HCT116 (cell line): ENCODE results near the gene SUGCT. TPM values are rescaled to one million over a fixed set of nuclear protein-coding genes. Genes with fewer than 3 reads are reported as not detected.

Source experiments
- ATAC-seq: fragments of 200-7000 bp; cut with Tn5 transposase; 2 replicates; pipeline ENCODE4 v1.9.1; 2020; ENCODE audit warnings: mild to moderate bottlenecking, moderate library complexity
- BruUV-seq: library from RNA; stranded (reverse); fragments of 400-500 nt; replicated peaks from 2 replicates; lab custom pipeline; 2021; lab: Mats Ljungman, UMichigan
- CTCF ChIA-PET: fragments of 300-600 bp; sonication (Branson Sonifier 250); formaldehyde crosslinking; loops from one replicate; lab custom pipeline; 2021; ENCODE audit warnings: antibody characterized with exemption; lab: Charles Lee
- POLR2A ChIA-PET: fragments of 300-600, 350-600 bp; sonication (Branson Sonifier 250); formaldehyde crosslinking; loops from one replicate; lab custom pipeline; 2021; ENCODE audit warnings: antibody characterized with exemption; lab: Charles Lee
- RAD21 ChIA-PET, 2 experiments: fragments of 300-600 bp; sonication (Branson Sonifier 250); formaldehyde crosslinking; loops; one replicate each; lab custom pipeline; 2023; ENCODE audit warnings: low total read pairs in 2 of 2; ENCODE audit not compliant: uncharacterized antibody in 2 of 2, unreplicated experiment in 2 of 2, low non-redundant PET in 1 of 2; lab: Charles Lee
- DNase-seq: peaks from one replicate; pipeline ENCODE4 v3.0.0-alpha.2; 2010; ENCODE audit warnings: low read depth, low spot score
- H2AFZ ChIP-seq: fragments of 200-600 bp; shearing (Covaris generic), sonication (generic); 2 replicates; pipeline ENCODE4 v1.6.1; 2017; ENCODE audit warnings: low read depth, mixed run types, mixed read lengths, antibody characterized with exemption, low read length; ENCODE audit not compliant: poor library complexity, severe bottlenecking
- H3K27ac ChIP-seq: 2 replicates; pipeline ENCODE4 v1.5.1; 2012; ENCODE audit warnings: low read depth, low read length
- H3K27me3 ChIP-seq: fragments of 200-600 bp; sonication (generic); 2 replicates; pipeline ENCODE4 v1.6.1; 2016; ENCODE audit warnings: mixed run types, low read length, mixed read lengths; ENCODE audit not compliant: insufficient read depth
- H3K36me3 ChIP-seq, 2 experiments: fragments of 200-500 bp in 1 of 2; fragments of 200-600 bp in 1 of 2; sonication (Bioruptor generic) in 1 of 2; sonication (generic) in 1 of 2; 2 replicates each; pipeline versions ENCODE4 v1.5.1 to v1.6.1; 2014 to 2016; ENCODE audit warnings: low read length in 2 of 2, inconsistent platforms in 1 of 2, mixed read lengths in 1 of 2, mixed run types in 1 of 2; ENCODE audit not compliant: insufficient read depth in 2 of 2, control insufficient read depth in 1 of 2
- H3K4me1 ChIP-seq, 2 experiments: fragments of 200-600 bp in 1 of 2; sonication (generic) in 1 of 2; 2 replicates each; pipeline versions ENCODE4 v1.5.1 to v1.6.1; 2012 to 2017; ENCODE audit warnings: low read length in 2 of 2, inconsistent platforms in 1 of 2, mild to moderate bottlenecking in 1 of 2, mixed read lengths in 1 of 2, mixed run types in 1 of 2, moderate library complexity in 1 of 2; ENCODE audit not compliant: insufficient read depth in 2 of 2, control insufficient read depth in 1 of 2
- H3K4me2 ChIP-seq: fragments of 200-600 bp; sonication (generic); 2 replicates; pipeline ENCODE4 v1.6.1; 2017; ENCODE audit warnings: mixed run types, low read length, mixed read lengths
- H3K4me3 ChIP-seq, 2 experiments: fragments of 200-600 bp in 1 of 2; sonication (generic) in 1 of 2; replicated peaks in 1 of 2; 2 replicates each; pipeline ENCODE4 v1.5.1; 2011 to 2016; ENCODE audit warnings: low read length in 2 of 2, control low read depth in 1 of 2, low read depth in 1 of 2, mild to moderate bottlenecking in 1 of 2, mixed read lengths in 1 of 2, mixed run types in 1 of 2
- H3K79me2 ChIP-seq: fragments of 200-600 bp; sonication (generic); 2 replicates; pipeline ENCODE4 v1.6.1; 2017; ENCODE audit warnings: mild to moderate bottlenecking, mixed run types, low read length, moderate library complexity, mixed read lengths; ENCODE audit not compliant: insufficient read depth
- H3K9ac ChIP-seq: fragments of 200-600 bp; sonication (generic); 2 replicates; pipeline ENCODE4 v1.6.1; 2016; ENCODE audit warnings: low read length, mixed read lengths
- H3K9me2 ChIP-seq: fragments of 200-600 bp; sonication (generic), shearing (Covaris generic); 2 replicates; pipeline ENCODE4 v1.6.1; 2017; ENCODE audit warnings: mixed run types, mild to moderate bottlenecking, moderate library complexity; ENCODE audit not compliant: insufficient read depth
- H3K9me3 ChIP-seq, 2 experiments: fragments of 200-500 bp in 1 of 2; fragments of 200-600 bp in 1 of 2; sonication (Bioruptor generic) in 1 of 2; sonication (generic) in 1 of 2; 2 replicates each; pipeline ENCODE4 v1.6.1; 2014 to 2017; ENCODE audit warnings: low read length in 2 of 2, mixed read lengths in 2 of 2, inconsistent platforms in 1 of 2, low read depth in 1 of 2, mild to moderate bottlenecking in 1 of 2, mixed run types in 1 of 2, moderate library complexity in 1 of 2; ENCODE audit not compliant: control insufficient read depth in 1 of 2, insufficient read depth in 1 of 2
- H4K20me1 ChIP-seq: fragments of 200-600 bp; sonication (generic), shearing (Covaris generic); 2 replicates; pipeline ENCODE4 v1.6.1; 2017; ENCODE audit warnings: mixed run types, mild to moderate bottlenecking, moderate library complexity; ENCODE audit not compliant: insufficient read depth
- CBX3 ChIP-seq: IDR thresholded peaks from 2 replicates; pipeline ENCODE4 v1.6.1; 2012; ENCODE audit warnings: low read depth
- CEBPB ChIP-seq: IDR thresholded peaks from 2 replicates; pipeline ENCODE4 v1.6.1; 2012; ENCODE audit warnings: low read depth
- CTCF ChIP-seq, 3 experiments: fragments of 200-600 bp in 1 of 3; sonication (generic) in 1 of 3; IDR thresholded peaks in 2 of 3; conservative IDR thresholded peaks in 1 of 3; 2 replicates each; pipeline ENCODE4 v1.5.1; 2012 to 2017; ENCODE audit warnings: low read depth in 2 of 3, low read length in 2 of 3, antibody characterized with exemption in 1 of 3, borderline replicate concordance in 1 of 3, control low read depth in 1 of 3, mild to moderate bottlenecking in 1 of 3, mixed read lengths in 1 of 3, mixed run types in 1 of 3, moderate library complexity in 1 of 3; ENCODE audit not compliant: insufficient read depth in 1 of 3
- EGR1 ChIP-seq: IDR thresholded peaks from 2 replicates; pipeline ENCODE4 v1.6.1; 2012; ENCODE audit warnings: low read depth
- ELF1 ChIP-seq: IDR thresholded peaks from 2 replicates; pipeline ENCODE4 v1.6.1; 2012; ENCODE audit warnings: low read depth, borderline replicate concordance
- EZH2phosphoT487 ChIP-seq: fragments of 200-600 bp; IDR thresholded peaks from 2 replicates; pipeline ENCODE4 v1.6.1; 2018; ENCODE audit warnings: antibody characterized with exemption, borderline replicate concordance
- JUND ChIP-seq: IDR thresholded peaks from 2 replicates; pipeline ENCODE4 v1.6.1; 2012
- POLR2AphosphoS5 ChIP-seq: IDR thresholded peaks from 2 replicates; pipeline ENCODE4 v1.6.1; 2011; ENCODE audit warnings: mild to moderate bottlenecking, low read depth, low read length, moderate library complexity
- RAD21 ChIP-seq: IDR thresholded peaks from 2 replicates; pipeline ENCODE4 v1.6.1; 2012; ENCODE audit warnings: low read depth, mild to moderate bottlenecking
- REST ChIP-seq: IDR thresholded peaks from 2 replicates; pipeline ENCODE4 v1.6.1; 2012; ENCODE audit warnings: low read depth
- SP1 ChIP-seq: IDR thresholded peaks from 2 replicates; pipeline ENCODE4 v1.6.1; 2012; ENCODE audit warnings: low read depth
- YY1 ChIP-seq: IDR thresholded peaks from 2 replicates; pipeline ENCODE4 v1.6.1; 2011; ENCODE audit warnings: low read length, low read depth, moderate library complexity, mild to moderate bottlenecking; ENCODE audit not compliant: insufficient replicate concordance; ENCODE audit errors: extremely low read depth
- ZBTB33 ChIP-seq: IDR thresholded peaks from 2 replicates; pipeline ENCODE4 v1.6.1; 2011; ENCODE audit warnings: mild to moderate bottlenecking, low read length, moderate library complexity; ENCODE audit not compliant: insufficient replicate concordance; ENCODE audit errors: extremely low read depth
- intact Hi-C: fragments of 100-400 bp; cut with micrococcal nuclease; formaldehyde crosslinking; loops from 2 replicates; pipeline ENCODE4 v1.10.0; 2022
- total RNA-seq: library from RNA; stranded (reverse); gene quantifications from one replicate; pipeline ENCODE4 v1.2.1, GENCODE V29; 2021; ENCODE audit not compliant: unreplicated experiment

SUGCT gene
- total RNA-seq, 1 experiment from 2014 or later: 4.4 TPM

DNA sequence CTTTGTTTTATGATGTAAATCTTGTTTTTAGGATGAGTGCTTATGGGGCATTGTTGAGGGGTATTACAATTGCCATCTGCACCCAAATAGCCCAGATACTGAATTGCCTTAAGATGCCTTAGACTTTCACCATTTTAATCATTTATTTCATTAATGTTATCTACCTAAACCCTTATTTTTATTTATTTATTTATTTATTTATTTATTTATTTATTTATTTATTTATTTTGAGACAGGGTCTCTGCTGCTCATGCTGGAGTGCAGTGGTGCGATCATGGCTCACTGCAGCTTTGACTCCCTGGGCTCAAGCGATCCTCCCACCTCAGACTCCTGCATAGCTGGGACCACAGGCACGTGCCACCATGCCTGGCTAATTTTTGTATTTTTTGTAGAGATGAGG lies 560.2 kb downstream of the SUGCT start:
- CTCF ChIA-PET: no interaction called here
- no peaks in the 10 kb centered on the region for H3K9me2 ChIP-seq
- H3K4me1 ChIP-seq: no peaks in the 10 kb centered on the region
- H3K9ac ChIP-seq: no peak overlapping the region
- BruUV-seq: no TSS peak
- H4K20me1 ChIP-seq: no peaks in the 10 kb centered on the region
- intact Hi-C loops: no loop called here
- H3K79me2 ChIP-seq: no peaks in the 10 kb centered on the region
- DNase-seq: no peak
- H3K27ac ChIP-seq: no peak overlapping the region
- RAD21 ChIA-PET: no interaction called here
- no peak for ATAC-seq
- H2AFZ ChIP-seq: no peak overlapping the region
- H3K4me2 ChIP-seq: no peak overlapping the region
- no peaks in the 10 kb centered on the region for H3K36me3 ChIP-seq
- POLR2A ChIA-PET: no interaction called here
- peaks cover 9% of the 10 kb centered on the region; the same call in 1 of the 2 replicates for H3K27me3 ChIP-seq
- no peak overlapping the region for H3K4me3 ChIP-seq
- H3K9me3 ChIP-seq: no peaks in the 10 kb centered on the region
- TF ChIP-seq CEBPB: no peak
- no peak for TF ChIP-seq RAD21
- no peak for TF ChIP-seq ELF1
- TF ChIP-seq EGR1: no peak
- no peak for TF ChIP-seq REST
- TF ChIP-seq YY1: no peak
- TF ChIP-seq JUND: no peak
- no peak for TF ChIP-seq CBX3
- no peak for TF ChIP-seq CTCF (IDR thresholded peaks at IDR 0.05 in 2 of 3, conservative IDR thresholded peaks at IDR 0.05 in 1 of 3; ENCODE audit: borderline replicate concordance in 1 of 3, insufficient read depth in 1 of 3, low read depth in 2 of 3, low read length in 2 of 3)
- TF ChIP-seq SP1: no peak
- no peak for TF ChIP-seq EZH2phosphoT487
- no peak for TF ChIP-seq ZBTB33
- no peak for TF ChIP-seq POLR2AphosphoS5
